ENCODE measurements around the gene ETDB. TPM values are rescaled to one million over a fixed set of nuclear protein-coding genes. Genes with fewer than 3 reads are reported as not detected.
A peak's percentile ranks its signal among the peaks of the same experiment; 100 is the strongest.
"Not testable (repeated sequence)": the region's sequence is repeated elsewhere in the genome, so short reads cannot be mapped to it uniquely, and the experiment has no call there.

Gene ETDB
- total and polyA plus RNA-seq, 7 donors: not detected

DNA sequence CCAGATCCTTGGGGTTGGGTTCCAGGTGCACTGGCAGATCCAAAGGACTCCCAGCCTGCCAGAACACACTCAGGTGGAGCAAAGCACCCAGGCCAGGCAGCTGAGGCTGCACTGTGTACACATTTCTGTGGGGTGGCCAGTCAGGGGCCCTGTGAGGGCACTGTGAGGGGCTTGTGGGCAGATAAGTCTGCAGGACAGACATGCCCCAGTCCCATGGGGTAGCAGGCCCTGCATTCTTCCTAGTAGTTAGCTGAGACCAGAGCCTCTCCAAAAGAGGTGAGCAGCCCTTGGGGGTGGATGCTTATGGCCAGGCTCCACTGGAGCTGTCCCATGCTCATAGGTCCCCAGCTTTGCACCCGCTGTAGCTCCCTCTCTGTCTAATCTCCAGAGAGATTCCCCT, 7.6 kb downstream of the ETDB start:
- Histone ChIP-seq H3K36me3 (no peaks in the 10 kb centered on the region), H3K4me1 (no peaks in the 10 kb centered on the region), H3K9me3 (no peaks in the 10 kb centered on the region), H3K4me3 (no peak overlapping the region), H3K27ac (no peak overlapping the region), H3K27me3 (no peaks in the 10 kb centered on the region)
- DNase-seq: no peak
- WGBS, 2 donors: 93 to 95% methylated on average over 1 of the region's 1 CpG
- no peak for TF ChIP-seq POLR2A (IDR thresholded peaks at IDR 0.05)
- no peak for TF ChIP-seq EP300 (IDR thresholded peaks at IDR 0.05)
- no peak for TF ChIP-seq POLR2AphosphoS5 (IDR thresholded peaks at IDR 0.05)
- TF ChIP-seq CTCF (IDR thresholded peaks at IDR 0.05): no peak
- intact Hi-C loops (cut with DNase I): no loop called here

GRCh38 chrX:135112096-135112729, 8.1 kb downstream of the ETDB start:
- no peaks in the 10 kb centered on the region for H3K27me3 ChIP-seq
- no peak for DNase-seq
- H3K9me3 ChIP-seq: no peaks in the 10 kb centered on the region
- no peaks in the 10 kb centered on the region for H3K4me1 ChIP-seq
- intact Hi-C loops (cut with DNase I): no loop called here
- H3K27ac ChIP-seq: no peak overlapping the region
- TF ChIP-seq CTCF (IDR thresholded peaks at IDR 0.05): peak in 2 of 4 experiments; percentile 16 to 44
- no peak for TF ChIP-seq POLR2AphosphoS5 (IDR thresholded peaks at IDR 0.05)
- TF ChIP-seq POLR2A (IDR thresholded peaks at IDR 0.05): no peak
- no peak for TF ChIP-seq EP300 (IDR thresholded peaks at IDR 0.05)
- WGBS, 2 donors: 27 to 28% methylated on average over 5 of the region's 5 CpGs
- no peaks in the 10 kb centered on the region for H3K36me3 ChIP-seq
- no peak overlapping the region for H3K4me3 ChIP-seq

GRCh38 chrX:135109554-135109953, 10.8 kb downstream of the ETDB start:
- no peak overlapping the region for H3K27ac ChIP-seq
- WGBS, 2 donors: 55 to 75% methylated on average over 3 of the region's 3 CpGs
- no peaks in the 10 kb centered on the region for H3K36me3 ChIP-seq
- intact Hi-C loops (cut with DNase I): no loop called here
- no peaks in the 10 kb centered on the region for H3K9me3 ChIP-seq
- TF ChIP-seq POLR2A (IDR thresholded peaks at IDR 0.05): no peak
- no peak for TF ChIP-seq CTCF (IDR thresholded peaks at IDR 0.05)
- no peak for TF ChIP-seq EP300 (IDR thresholded peaks at IDR 0.05)
- TF ChIP-seq POLR2AphosphoS5 (IDR thresholded peaks at IDR 0.05): no peak
- H3K4me1 ChIP-seq: no peaks in the 10 kb centered on the region
- H3K27me3 ChIP-seq: no peaks in the 10 kb centered on the region
- DNase-seq: no peak
- H3K4me3 ChIP-seq: no peak overlapping the region

DNA sequence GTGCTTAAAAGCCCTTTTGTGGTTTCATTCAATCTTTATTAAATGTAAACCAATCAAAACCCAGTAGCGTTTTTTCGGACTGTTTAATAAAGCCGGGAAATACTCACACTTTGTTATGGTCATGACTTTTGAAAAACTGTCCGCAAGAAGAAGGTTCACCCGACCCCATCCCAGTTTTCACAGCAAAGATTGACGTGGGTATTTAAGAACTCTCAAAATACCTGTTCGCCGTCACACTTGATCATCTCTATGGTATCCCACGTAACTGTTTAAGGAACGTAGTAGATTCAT, 20.9 kb downstream of the ETDB start:
- DNase-seq: no peak
- Histone ChIP-seq H3K36me3 (no peaks in the 10 kb centered on the region), H3K27me3 (no peaks in the 10 kb centered on the region), H3K27ac (no peak overlapping the region), H3K4me3 (no peak overlapping the region), H3K9me3 (no peaks in the 10 kb centered on the region), H3K4me1 (peaks cover 0 to 13% (median 6%) of the 10 kb centered on the region in 4 donors)
- no peak for TF ChIP-seq CTCF (IDR thresholded peaks at IDR 0.05)
- TF ChIP-seq EP300 (IDR thresholded peaks at IDR 0.05): no peak
- TF ChIP-seq POLR2AphosphoS5 (IDR thresholded peaks at IDR 0.05): no peak
- no peak for TF ChIP-seq POLR2A (IDR thresholded peaks at IDR 0.05)
- WGBS, 2 donors: 57 to 61% methylated on average over 10 of the region's 10 CpGs
- intact Hi-C loops (cut with DNase I): no loop called here

GRCh38 chrX:135097196-135097744, 23.1 kb downstream of the ETDB start:
- H3K4me1 ChIP-seq: peaks cover 0 to 13% (median 6%) of the 10 kb centered on the region in 4 donors
- H3K36me3 ChIP-seq; H3K9me3 ChIP-seq; DNase-seq; H3K27ac ChIP-seq; intact Hi-C loops (cut with DNase I); H3K27me3 ChIP-seq: not testable (repeated sequence)
- WGBS, 2 donors: 57 to 65% methylated on average over 14 to 15 of the region's 15 CpGs
- peak overlapping the region; percentile 31 to 64 (median 59) for H3K4me3 ChIP-seq

Data from sigmoid colon (tissue), 7 donors.